Activated naive CD4-positive, alpha-beta T cell treated with anti-CD3 and anti-CD28 coated beads, Interleukin-2, amount 50 U/mL, for 72 hours (primary cell): ENCODE results near the gene USP20. TPM values are rescaled to one million over a fixed set of nuclear protein-coding genes. Genes with fewer than 3 reads are reported as not detected.

Source experiments
- ATAC-seq, 2 donors: fragments of 150-1000 bp; cut with Tn5 transposase; 2 replicates each; pipeline ENCODE4 v1.10.0; 2021; ENCODE audit warnings: mild to moderate bottlenecking in 2 of 2, moderate library complexity in 2 of 2
- DNase-seq, 2 donors: peaks; one replicate each; pipeline ENCODE4 v3.0.0; 2021 to 2022; ENCODE audit warnings: low spot score in 2 of 2
- H3K27ac Mint-ChIP-seq, 2 donors: one replicate each; pipeline ENCODE4 v1.8.0; 2022; ENCODE audit warnings: mild to moderate bottlenecking in 2 of 2, mixed read lengths in 2 of 2
- H3K36me3 Mint-ChIP-seq, 2 donors: one replicate each; pipeline ENCODE4 v1.8.0; 2022; ENCODE audit warnings: mixed read lengths in 2 of 2
- H3K9me3 Mint-ChIP-seq, 2 donors: one replicate each; pipeline ENCODE4 v1.8.0; 2022; ENCODE audit warnings: mixed read lengths in 2 of 2
- total RNA-seq, 2 donors: library from RNA; stranded (reverse); gene quantifications; one replicate each; pipeline ENCODE4 v1.2.3, GENCODE V29; 2022

USP20 gene
- total RNA-seq, 2 donors from 2014 or later = 50.7 to 58.5 TPM

DNA sequence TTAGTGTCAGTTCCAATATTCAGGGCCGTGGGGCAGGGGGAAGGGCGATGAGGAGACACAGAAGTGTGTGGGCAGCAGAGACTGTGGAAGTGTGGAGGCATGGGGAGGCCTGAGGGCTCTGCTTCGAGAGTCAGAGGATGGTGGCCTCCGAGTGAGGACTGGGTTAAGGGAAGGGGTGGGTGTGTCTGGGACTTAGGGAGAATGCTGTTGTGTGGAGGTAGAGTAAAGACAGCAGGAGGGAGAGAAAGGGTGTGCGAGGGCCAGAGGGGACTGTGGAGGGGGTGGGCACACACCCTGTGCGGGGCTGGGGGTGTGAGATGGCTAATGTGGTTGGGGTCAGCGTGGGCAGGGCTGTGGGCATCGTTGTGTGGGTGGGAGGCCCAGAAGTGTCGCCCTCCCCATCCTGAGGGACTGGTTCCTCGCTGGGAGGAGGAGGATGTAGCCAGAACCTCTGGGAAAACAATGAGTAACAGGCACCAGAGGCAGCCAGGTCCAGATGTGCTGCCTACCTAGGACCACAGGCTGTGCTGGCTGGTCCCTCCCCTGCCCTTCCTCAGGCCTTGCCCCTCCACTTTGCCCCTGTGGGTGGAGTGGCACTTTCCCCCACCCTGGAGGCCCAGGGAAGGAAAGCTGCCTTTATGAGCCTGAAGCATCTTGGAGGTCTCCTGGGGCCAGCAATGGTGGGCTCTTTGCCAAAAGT lies 4.2 kb downstream of the USP20 start:
- peaks cover 18 to 28% of the 10 kb centered on the region in 2 donors for H3K36me3 Mint-ChIP-seq
- ATAC-seq = no peak
- peak overlapping the region; percentile 96 for H3K27ac Mint-ChIP-seq
- DNase-seq = no peak
- no peaks in the 10 kb centered on the region for H3K9me3 Mint-ChIP-seq

DNA sequence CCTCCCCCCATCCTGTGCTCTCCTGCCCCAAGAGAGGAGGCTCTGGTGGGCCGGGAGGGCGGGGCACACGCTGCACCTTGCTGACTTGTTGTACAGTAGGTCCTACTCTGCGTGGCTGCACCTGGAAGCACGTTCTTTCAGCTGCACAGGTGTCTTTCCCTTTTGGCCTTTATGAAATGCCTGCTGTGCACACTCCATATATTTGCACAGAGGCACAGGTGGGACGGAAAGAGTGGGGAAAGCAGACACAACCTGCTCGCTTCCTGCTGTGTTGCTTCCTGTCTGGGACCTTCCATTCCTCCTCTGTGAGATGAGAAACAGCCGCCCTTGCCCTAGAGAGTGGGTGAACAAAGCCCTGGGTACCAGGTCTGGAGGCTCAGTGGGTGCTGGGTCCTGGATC lies 4.8 kb downstream of the USP20 start:
- no peak for DNase-seq
- peaks cover 13 to 22% of the 10 kb centered on the region in 2 donors for H3K36me3 Mint-ChIP-seq
- ATAC-seq = no peak

DNA sequence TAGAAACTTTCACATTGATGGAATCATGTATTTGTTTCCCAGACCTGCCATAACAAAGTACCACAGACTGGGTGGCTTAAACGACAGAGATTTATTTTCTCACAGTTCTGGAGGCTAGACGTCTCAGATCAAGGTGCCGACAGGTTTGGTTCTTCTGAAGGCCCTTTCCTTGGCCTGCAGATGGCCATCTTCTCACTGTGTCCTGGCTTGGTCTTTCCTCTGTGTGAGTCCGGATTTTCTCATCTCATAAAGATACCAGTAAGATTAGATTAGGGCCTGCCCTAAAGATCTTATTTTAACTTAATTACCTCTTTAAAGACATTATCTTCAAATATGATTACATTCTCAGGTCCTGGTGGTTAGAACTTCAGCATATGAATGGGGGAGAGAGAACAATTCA lies 5.8 kb downstream of the USP20 start:
- Mint-ChIP-seq H3K27ac (peak overlapping the region; percentile 57 to 70), H3K36me3 (peaks cover 5 to 14% of the 10 kb centered on the region in 2 donors), H3K9me3 (no peaks in the 10 kb centered on the region)
- DNase-seq (no peak), ATAC-seq (no peak)

More for the DNA sequence above, 4.8 kb downstream of the USP20 start:
- Mint-ChIP-seq H3K27ac (peak overlapping the region; percentile 22 to 96), H3K9me3 (no peaks in the 10 kb centered on the region)

DNA sequence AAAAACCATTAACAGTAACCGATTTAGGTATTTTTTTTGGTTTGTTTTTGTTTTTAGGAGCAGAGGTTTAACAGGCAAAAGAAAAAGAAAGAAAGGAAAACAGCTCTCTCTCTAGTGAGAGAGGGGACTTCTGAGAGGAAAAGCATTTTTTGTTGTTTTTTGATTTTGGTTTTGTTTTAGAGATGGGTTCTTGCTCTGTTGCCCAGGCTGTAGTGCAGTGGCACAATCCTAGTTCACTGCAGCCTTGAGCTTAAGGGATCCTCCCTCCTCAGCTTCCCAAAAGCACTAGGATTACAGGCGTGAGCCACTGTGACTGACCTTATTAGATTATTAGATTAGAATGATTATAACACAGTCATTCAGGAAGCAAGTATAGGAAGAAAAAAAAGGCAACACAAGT lies 10.1 kb downstream of the USP20 start:
- DNase-seq (no peak), ATAC-seq (no peak)
- Mint-ChIP-seq H3K27ac (peak overlapping the region in 1 of 2 donors; percentile 72), H3K36me3 (no peaks in the 10 kb centered on the region), H3K9me3 (no peaks in the 10 kb centered on the region)

DNA sequence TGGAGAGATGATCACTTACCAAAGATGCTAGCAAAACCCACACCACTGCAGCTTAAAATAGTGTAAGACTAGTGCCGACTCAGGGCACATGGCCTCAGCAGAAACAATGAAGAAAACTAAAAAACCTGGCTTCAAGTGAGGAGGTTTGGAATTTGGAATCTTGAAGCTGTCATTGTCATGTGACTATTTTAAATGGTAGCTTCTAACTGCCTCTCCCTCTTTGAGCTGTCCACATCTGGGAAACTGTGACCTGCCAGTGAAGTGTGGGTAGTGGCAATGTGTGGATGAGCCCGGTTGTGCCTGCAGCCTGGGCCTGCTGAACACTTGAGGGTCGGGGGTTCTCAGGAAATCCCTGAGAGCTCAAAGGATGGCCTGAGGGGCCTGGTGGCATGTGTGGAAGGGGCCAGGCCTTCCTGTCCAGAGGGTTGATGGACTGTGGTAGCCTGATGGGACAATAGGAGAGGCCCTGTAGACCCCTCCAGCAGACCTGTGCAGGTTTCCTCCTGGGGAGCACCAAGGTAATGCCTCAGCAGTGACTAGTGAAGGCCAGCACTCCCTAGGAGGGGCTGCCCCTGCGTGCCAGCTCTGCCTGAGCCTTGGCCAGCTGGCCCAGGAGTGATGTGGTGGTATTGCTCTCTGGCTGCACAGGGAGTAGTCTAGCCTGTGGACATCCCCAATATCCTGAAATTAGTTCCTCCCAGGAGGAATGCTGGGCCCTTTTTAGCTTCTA lies 13.6 kb downstream of the USP20 start:
- H3K9me3 Mint-ChIP-seq = no peaks in the 10 kb centered on the region
- peaks cover 13 to 16% of the 10 kb centered on the region in 2 donors for H3K36me3 Mint-ChIP-seq
- DNase-seq (no peak), ATAC-seq (no peak)
- H3K27ac Mint-ChIP-seq = peak overlapping the region in 1 of 2 donors; percentile 50

DNA sequence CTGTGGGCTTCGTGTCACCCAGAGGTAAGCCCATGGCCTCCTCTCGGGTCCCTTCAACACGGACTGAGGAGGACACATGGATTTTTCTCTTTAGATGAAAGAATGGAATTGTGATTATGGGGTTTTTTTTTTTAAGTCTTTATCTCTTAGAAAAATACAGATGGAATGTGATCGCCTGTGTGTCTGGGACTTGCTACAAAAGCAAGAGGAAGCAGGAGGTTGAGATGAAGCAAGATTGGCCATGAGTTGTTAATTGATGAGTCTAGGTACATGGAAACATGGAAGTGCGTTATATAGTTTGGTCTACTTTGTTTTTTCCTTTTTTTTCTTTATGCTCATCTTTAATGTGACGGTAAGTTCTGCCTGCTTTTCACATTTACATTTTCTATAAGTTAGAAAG lies 14.6 kb downstream of the USP20 start:
- ATAC-seq (no peak), DNase-seq (no peak)
- Mint-ChIP-seq H3K36me3 (peaks cover 23 to 25% of the 10 kb centered on the region in 2 donors), H3K9me3 (no peaks in the 10 kb centered on the region), H3K27ac (no peak overlapping the region)

DNA sequence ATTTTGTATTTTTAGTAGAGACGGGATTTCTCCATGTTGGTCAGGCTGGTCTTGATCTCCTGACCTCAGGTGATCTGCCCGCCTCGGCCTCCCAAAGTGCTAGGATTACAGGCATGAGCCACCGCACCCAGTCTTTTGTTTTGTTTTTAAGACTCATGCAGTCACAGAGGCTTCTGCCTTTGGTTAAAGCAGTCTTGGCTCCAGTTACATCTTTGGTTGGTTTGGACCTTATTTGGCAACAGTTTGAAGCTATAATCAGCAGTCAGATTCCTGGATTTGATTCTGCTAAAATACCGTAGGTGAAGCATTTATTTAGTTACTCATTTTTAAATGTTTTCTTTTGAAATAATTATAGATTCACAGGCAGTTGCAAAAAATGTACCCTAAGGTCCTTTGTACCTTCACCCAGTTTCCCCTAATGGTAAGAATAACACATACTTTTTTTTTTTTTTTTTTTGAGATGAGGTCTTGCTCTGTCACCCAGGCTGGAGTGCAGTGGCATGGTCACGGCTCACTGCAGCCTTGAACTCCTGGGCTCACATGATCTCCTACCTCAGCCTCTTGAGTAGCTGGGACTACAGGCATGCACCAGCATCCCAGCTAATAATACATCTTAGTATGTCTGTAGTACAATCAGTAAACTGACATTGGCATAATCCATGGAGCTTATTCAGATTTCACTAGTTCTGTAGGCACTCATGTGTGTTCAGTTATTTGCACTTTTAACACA lies 15.7 kb downstream of the USP20 start:
- ATAC-seq (no peak), DNase-seq (no peak)
- H3K9me3 Mint-ChIP-seq = no peaks in the 10 kb centered on the region
- peak overlapping the region in 1 of 2 donors; percentile 20 for H3K27ac Mint-ChIP-seq
- H3K36me3 Mint-ChIP-seq = peaks cover 29 to 34% of the 10 kb centered on the region in 2 donors

DNA sequence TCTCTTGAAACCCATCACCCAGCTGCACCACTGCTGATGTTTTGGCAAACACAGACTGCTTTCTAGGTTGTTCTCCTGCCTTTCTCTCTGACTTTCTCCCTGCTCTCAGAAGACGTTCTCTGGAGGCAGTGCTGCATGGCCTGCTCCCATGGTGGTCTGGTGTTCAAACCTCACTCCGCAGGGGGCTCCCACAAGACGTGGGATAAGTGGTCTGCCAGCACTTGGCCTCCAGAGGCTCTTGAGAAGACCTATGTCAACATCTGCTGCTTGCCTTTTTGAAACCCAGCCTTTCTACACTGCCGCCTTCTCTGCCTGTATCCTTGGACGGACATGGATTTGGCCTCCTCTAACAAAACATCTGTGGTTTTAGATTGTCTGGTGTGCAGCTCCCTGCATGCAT lies 16.6 kb downstream of the USP20 start:
- Mint-ChIP-seq H3K9me3 (no peaks in the 10 kb centered on the region), H3K36me3 (peaks cover 29 to 34% of the 10 kb centered on the region in 2 donors), H3K27ac (peak overlapping the region in 1 of 2 donors; percentile 20)
- DNase-seq = no peak
- ATAC-seq = no peak

DNA sequence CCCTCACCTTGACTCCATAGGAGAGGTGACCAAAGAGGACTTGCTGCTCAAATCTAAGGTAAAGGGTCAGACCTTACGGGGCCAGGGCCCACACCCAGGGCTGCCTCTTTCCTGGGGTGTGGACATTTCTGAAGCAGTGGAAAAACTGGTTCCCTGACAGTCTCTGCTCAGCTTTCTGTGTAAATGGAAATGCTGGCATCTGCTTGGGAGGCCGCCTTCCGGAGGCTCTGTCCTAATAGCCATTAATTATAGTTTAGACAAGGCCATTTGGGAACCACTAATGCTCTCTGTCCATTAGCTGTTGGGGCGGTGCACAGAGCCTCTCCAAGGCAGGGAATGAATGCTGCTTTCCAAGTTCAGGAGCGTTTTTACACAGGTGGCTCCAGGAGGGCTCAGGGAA lies 17.3 kb downstream of the USP20 start:
- Mint-ChIP-seq H3K36me3 (peaks cover 29 to 34% of the 10 kb centered on the region in 2 donors), H3K9me3 (no peaks in the 10 kb centered on the region), H3K27ac (peak overlapping the region in 1 of 2 donors; percentile 20)
- DNase-seq (no peak), ATAC-seq (no peak)

DNA sequence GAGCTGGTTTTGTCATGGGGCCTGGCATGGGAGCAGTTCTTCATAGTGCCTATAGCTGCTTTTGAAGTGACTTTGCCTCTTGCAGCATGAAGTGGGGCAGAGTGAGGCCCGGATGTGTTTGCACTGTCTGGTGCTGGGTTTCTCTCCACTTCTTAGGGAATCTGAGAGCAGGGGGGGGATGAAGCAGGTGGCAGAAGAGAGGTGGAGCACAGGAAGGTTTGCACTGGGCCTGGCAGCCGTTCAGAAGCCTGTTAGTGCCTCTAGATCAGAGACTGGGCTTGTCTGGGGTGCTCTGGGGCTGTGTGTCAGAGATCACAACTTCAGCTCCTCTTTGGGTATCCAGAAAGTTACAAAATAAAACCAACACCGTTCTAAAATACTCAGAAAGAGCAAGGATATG lies 18.4 kb downstream of the USP20 start:
- DNase-seq (no peak), ATAC-seq (no peak)
- Mint-ChIP-seq H3K27ac (peak overlapping the region in 1 of 2 donors; percentile 87), H3K36me3 (peaks cover 29 to 34% of the 10 kb centered on the region in 2 donors), H3K9me3 (no peaks in the 10 kb centered on the region)

DNA sequence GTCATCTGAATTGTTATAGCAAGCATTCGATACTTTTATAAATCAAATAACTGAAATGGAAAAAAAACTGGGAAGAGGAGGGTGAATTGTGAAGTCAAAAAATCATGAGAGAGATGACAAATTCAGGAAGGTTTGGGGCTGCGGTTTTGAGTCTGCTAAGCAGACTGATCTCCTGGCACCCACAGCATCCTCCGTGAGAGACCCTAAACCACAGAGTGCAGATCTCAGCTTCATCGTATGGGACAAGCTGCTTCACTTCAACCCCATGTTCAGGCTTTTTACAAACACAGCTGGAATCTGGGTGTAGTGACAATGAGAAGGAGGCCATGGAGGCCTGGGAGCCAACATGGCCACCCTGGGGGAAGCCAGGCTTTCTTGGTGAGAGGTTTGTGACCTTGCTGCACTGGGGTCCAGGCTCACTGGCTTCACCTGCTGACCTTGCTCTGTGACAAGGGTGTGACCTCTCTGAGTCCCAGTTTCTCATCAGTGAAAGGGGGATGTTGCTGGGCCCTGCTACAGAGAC lies 19.4 kb downstream of the USP20 start:
- DNase-seq = no peak

DNA sequence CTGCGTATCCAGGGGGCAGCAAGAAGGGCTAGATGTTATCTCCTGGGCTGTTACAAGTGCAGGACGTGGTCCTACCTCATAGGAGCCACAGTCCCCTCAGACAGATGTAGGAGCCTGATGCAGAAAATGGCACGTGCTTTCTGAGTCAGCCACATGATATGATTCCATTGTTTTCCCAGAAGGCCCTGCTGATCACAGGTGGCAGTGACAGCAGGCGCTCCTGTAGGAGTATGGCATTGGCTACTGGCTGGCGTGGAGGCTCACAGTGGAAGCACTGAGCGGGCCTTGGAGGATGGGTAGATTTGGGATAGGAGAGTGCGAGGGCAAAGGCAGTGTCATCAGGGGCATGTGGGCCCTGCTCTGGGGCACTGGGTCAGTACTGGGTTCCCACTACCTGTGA lies 21.9 kb downstream of the USP20 start:
- peaks cover 33 to 36% of the 10 kb centered on the region in 2 donors for H3K36me3 Mint-ChIP-seq

More for the DNA sequence above, 19.4 kb downstream of the USP20 start:
- Mint-ChIP-seq H3K27ac (peak overlapping the region; percentile 81 to 87), H3K36me3 (peaks cover 29 to 34% of the 10 kb centered on the region in 2 donors), H3K9me3 (no peaks in the 10 kb centered on the region)
- ATAC-seq = peak; percentile 35 to 58

DNA sequence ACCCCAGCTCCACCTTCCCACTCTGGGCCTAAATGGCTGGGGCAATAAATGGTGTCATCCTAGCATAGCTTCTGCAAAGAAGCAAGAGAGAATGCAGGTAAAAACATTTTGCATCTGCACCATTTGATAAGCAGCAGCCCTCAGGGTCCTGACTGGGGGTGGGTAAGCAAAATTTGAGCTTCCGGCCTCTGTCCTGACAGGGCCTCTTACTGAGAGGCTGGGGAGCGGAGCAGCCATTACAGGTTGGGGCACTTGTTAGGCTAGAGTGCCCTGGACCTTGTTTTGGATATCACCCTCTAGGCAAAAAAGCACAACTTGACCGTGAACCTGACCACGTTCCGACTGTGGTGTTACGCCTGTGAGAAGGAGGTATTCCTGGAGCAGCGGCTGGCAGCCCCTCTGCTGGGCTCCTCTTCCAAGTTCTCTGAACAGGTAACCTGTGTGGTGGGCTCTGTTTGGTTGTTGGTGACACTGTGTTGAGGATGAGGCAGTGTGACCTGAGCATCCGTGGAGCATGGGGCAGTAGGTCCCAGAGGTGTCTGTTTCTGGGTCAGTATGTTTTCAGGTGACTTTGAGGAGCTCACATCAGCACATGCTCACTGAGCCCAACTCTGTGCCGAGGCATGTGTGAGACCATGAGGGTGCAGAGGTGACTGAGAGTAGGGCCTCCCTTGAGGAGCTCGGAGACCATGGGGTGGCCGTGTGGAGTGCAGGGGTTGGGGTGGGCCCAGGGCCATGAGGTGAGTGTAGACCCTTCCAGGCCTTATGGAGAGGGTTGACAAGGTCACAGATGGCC lies 23.1 kb downstream of the USP20 start:
- ATAC-seq (no peak), DNase-seq (no peak)
- peak overlapping the region in 1 of 2 donors; percentile 54 for H3K27ac Mint-ChIP-seq
- peaks cover 33 to 36% of the 10 kb centered on the region in 2 donors for H3K36me3 Mint-ChIP-seq
- H3K9me3 Mint-ChIP-seq = no peaks in the 10 kb centered on the region

More for the DNA sequence above, 21.9 kb downstream of the USP20 start:
- H3K27ac Mint-ChIP-seq = peak overlapping the region; percentile 56 to 72
- DNase-seq (no peak), ATAC-seq (no peak)
- no peaks in the 10 kb centered on the region for H3K9me3 Mint-ChIP-seq

DNA sequence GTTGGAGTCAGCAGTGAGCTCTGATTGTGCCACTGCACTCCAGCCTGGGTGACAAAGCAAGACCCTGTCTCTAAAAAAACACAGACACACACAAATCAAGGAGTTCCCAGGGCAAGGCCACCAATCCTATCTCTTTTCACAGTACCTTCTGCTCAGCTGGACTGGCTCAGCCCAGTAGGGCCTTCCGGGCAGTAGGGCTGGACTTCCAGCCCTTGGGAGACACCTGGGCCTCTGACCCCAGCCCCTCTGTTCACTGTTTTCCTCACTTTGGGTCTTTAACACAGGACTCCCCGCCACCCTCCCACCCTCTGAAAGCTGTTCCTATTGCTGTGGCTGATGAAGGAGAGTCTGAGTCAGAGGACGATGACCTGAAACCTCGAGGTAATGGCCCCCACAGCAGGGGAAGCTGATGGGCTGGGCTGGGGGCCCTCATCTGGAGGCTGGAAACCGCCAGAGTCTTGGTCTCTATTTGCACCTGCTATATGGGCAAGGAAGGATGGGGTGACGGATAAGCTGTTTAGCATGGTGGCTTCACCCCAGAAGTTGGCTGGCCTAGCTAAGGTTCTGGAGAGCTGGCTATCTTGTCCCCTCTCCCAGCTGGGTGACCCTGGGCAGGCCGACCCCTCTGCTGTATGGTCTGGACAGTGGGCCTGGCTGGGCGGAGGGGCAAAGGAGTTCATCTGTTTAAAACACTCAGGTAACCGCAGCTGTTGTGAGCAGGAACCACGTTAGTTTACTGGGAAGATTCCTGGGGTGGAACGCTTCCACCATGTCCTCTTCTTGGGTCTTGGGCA lies 25.6 kb downstream of the USP20 start:
- peaks cover 25 to 29% of the 10 kb centered on the region in 2 donors for H3K36me3 Mint-ChIP-seq
- ATAC-seq = peak; percentile 37 to 69
- no peak for DNase-seq
- H3K9me3 Mint-ChIP-seq = no peaks in the 10 kb centered on the region
- H3K27ac Mint-ChIP-seq = peak overlapping the region; percentile 34 to 85

DNA sequence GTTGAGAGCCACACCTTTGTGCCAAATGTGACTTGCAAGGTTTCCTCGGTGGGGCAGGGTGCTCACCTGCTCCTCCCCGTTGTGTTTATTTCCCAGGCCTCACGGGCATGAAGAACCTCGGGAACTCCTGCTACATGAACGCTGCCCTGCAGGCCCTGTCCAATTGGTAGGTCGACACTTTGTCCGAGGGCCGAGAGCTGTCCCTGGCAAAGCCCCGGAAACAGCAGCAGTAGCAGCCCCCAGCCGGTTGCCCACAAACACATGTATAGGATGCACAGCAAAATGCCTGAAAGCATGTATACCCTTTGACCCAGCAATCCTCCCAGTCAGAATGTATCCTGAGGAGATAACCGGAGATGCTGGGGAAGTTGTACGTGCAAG lies 26.2 kb downstream of the USP20 start:
- Mint-ChIP-seq H3K27ac (peak overlapping the region; percentile 34 to 85), H3K36me3 (peaks cover 31 to 34% of the 10 kb centered on the region in 2 donors), H3K9me3 (no peaks in the 10 kb centered on the region)
- ATAC-seq (no peak), DNase-seq (no peak)
